Activated naive CD8-positive, alpha-beta T cell treated with anti-CD3 and anti-CD28 coated beads, Interleukin-2, amount 50 U/mL, for 16 hours (primary cell): ENCODE results near the gene SGK2.
"Not testable (repeated sequence)": the region's sequence is repeated elsewhere in the genome, so short reads cannot be mapped to it uniquely, and the experiment has no call there.

Source experiments
- DNase-seq: peaks from one replicate; pipeline ENCODE4 v3.0.0-alpha.2; 2020; ENCODE audit warnings: low read depth, low spot score

SGK2 gene

GRCh38 chr20:43563429-43563828 lies 4.6 kb downstream of the SGK2 start:
- DNase-seq = no peak

- no peak for DNase-seq
These were observed 5.2 kb downstream of the SGK2 start for GRCh38 chr20:43563991-43564390.

- DNase-seq = no peak
These were observed 5.6 kb downstream of the SGK2 start for GRCh38 chr20:43564455-43564854.

- DNase-seq = no peak
These were observed 6.3 kb downstream of the SGK2 start for GRCh38 chr20:43564993-43565757.

- DNase-seq = no peak
These were observed 6.9 kb downstream of the SGK2 start for GRCh38 chr20:43565758-43566104.

- DNase-seq = no peak
These were observed 8.7 kb downstream of the SGK2 start for GRCh38 chr20:43567477-43567876.

- no peak for DNase-seq
These were observed 9.9 kb downstream of the SGK2 start for GRCh38 chr20:43568706-43569105.

- no peak for DNase-seq
These were observed 10.5 kb downstream of the SGK2 start for GRCh38 chr20:43569282-43569681.

- no peak for DNase-seq
These were observed 11.7 kb downstream of the SGK2 start for GRCh38 chr20:43570496-43570895.

- DNase-seq = no peak
These were observed 12.5 kb downstream of the SGK2 start for GRCh38 chr20:43571310-43571709.

- no peak for DNase-seq
These were observed 12.9 kb downstream of the SGK2 start for GRCh38 chr20:43571771-43572170.

GRCh38 chr20:43572891-43573290 lies 14.1 kb downstream of the SGK2 start:
- no peak for DNase-seq

GRCh38 chr20:43576108-43576507 lies 17.3 kb downstream of the SGK2 start:
- no peak for DNase-seq

- no peak for DNase-seq
These were observed 21.3 kb downstream of the SGK2 start for GRCh38 chr20:43579861-43580793.

GRCh38 chr20:43583133-43583864 lies 24.5 kb downstream of the SGK2 start:
- no peak for DNase-seq

GRCh38 chr20:43583982-43584432 lies 25.2 kb downstream of the SGK2 start:
- no peak for DNase-seq

GRCh38 chr20:43584448-43585136 lies 25.8 kb downstream of the SGK2 start:
- DNase-seq = no peak

GRCh38 chr20:43586641-43587040 lies 27.8 kb downstream of the SGK2 start:
- DNase-seq = no peak

GRCh38 chr20:43588526-43588925 lies 29.7 kb downstream of the SGK2 start:
- DNase-seq = not testable (repeated sequence)

GRCh38 chr20:43590036-43590391 lies 31.2 kb downstream of the SGK2 start:
- no peak for DNase-seq
